ENCODE data around the gene MYO9B.

Gene MYO9B

GRCh38 chr19:17243211-17243829 lies 167.7 kb downstream of the MYO9B start:
- DNase-seq (ENCODE audit: low spot score) = no peak

- peak; percentile 71 for DNase-seq (ENCODE audit: low spot score)
Measured at GRCh38 chr19:17243830-17244617, 168.4 kb downstream of the MYO9B start.

GRCh38 chr19:17244618-17245534 lies 169.3 kb downstream of the MYO9B start:
- no peak for DNase-seq (ENCODE audit: low spot score)

GRCh38 chr19:17245535-17245984 lies 170.0 kb downstream of the MYO9B start, which contains the start of gene NR2F6:
Gene NR2F6, minus strand, starts transcription at chr19:17245919. Its CDS starts 699 bp downstream, at chr19:17245220.
- DNase-seq (ENCODE audit: low spot score) = no peak

GRCh38 chr19:17246681-17247425 lies 171.3 kb downstream of the MYO9B start:
- no peak for DNase-seq (ENCODE audit: low spot score)

GRCh38 chr19:17248011-17248776 lies 172.6 kb downstream of the MYO9B start:
- DNase-seq (ENCODE audit: low spot score) = peak; percentile 77

GRCh38 chr19:17249887-17250548 lies 174.4 kb downstream of the MYO9B start:
- DNase-seq (ENCODE audit: low spot score) = no peak

GRCh38 chr19:17254636-17255035 lies 179.1 kb downstream of the MYO9B start:
- DNase-seq (ENCODE audit: low spot score) = no peak

GRCh38 chr19:17255150-17255621 lies 179.6 kb downstream of the MYO9B start:
- no peak for DNase-seq (ENCODE audit: low spot score)

- no peak for DNase-seq (ENCODE audit: low spot score)
Measured at GRCh38 chr19:17256130-17256529, 180.6 kb downstream of the MYO9B start.

- no peak for DNase-seq (ENCODE audit: low spot score)
Measured at GRCh38 chr19:17259118-17259780, 183.7 kb downstream of the MYO9B start.

GRCh38 chr19:17259934-17260333 lies 184.4 kb downstream of the MYO9B start:
- no peak for DNase-seq (ENCODE audit: low spot score)

GRCh38 chr19:17260842-17261325 lies 185.3 kb downstream of the MYO9B start:
- DNase-seq (ENCODE audit: low spot score) = peak; percentile 89

GRCh38 chr19:17262557-17262956 lies 187.0 kb downstream of the MYO9B start:
- no peak for DNase-seq (ENCODE audit: low spot score)
